Nephron progenitor cell (in vitro differentiated cells): ENCODE data around the gene KDM4B.

ENCODE experiments used
- DNase-seq: peaks from one replicate; pipeline ENCODE4 v3.0.0; 2021
- H3K27ac Mint-ChIP-seq: 2 replicates; pipeline ENCODE4 v1.8.0; 2021; ENCODE audit warnings: mild to moderate bottlenecking, moderate library complexity, mixed read lengths
- H3K27me3 Mint-ChIP-seq: 2 replicates; pipeline ENCODE4 v1.8.0; 2021; ENCODE audit warnings: mild to moderate bottlenecking, low read depth, mixed read lengths; ENCODE audit not compliant: poor library complexity
- H3K36me3 Mint-ChIP-seq: 2 replicates; pipeline ENCODE4 v1.8.0; 2021; ENCODE audit warnings: low read depth, mixed read lengths
- H3K4me1 Mint-ChIP-seq: 2 replicates; pipeline ENCODE4 v1.8.0; 2021; ENCODE audit warnings: mixed read lengths
- H3K4me3 Mint-ChIP-seq: 2 replicates; pipeline ENCODE4 v1.8.0; 2021; ENCODE audit warnings: mild to moderate bottlenecking, moderate library complexity, mixed read lengths
- H3K9me3 Mint-ChIP-seq: 2 replicates; pipeline ENCODE4 v1.8.0; 2021; ENCODE audit warnings: mild to moderate bottlenecking, moderate library complexity, mixed read lengths
- CTCF ChIP-seq: fragments of 200-600 bp; sonication (generic); IDR thresholded peaks from 2 replicates; pipeline ENCODE4 v1.5.0; 2021; ENCODE audit warnings: antibody characterized with exemption

The KDM4B gene

GRCh38 chr19:5022066-5022860 is 53.4 kb downstream of the KDM4B start:
- Mint-ChIP-seq H3K9me3 (no peaks in the 10 kb centered on the region), H3K27me3 (no peaks in the 10 kb centered on the region), H3K4me1 (peaks cover 14% of the 10 kb centered on the region), H3K36me3 (peaks cover 4% of the 10 kb centered on the region), H3K27ac (peak overlapping the region; percentile 94), H3K4me3 (no peak overlapping the region)
- TF ChIP-seq CTCF: no peak
- no peak for DNase-seq

- TF ChIP-seq CTCF: no peak
- no peak overlapping the region for H3K4me3 Mint-ChIP-seq
- peak overlapping the region; percentile 94 for H3K27ac Mint-ChIP-seq
- peaks cover 8% of the 10 kb centered on the region for H3K36me3 Mint-ChIP-seq
- H3K27me3 Mint-ChIP-seq: no peaks in the 10 kb centered on the region
- no peak for DNase-seq
- H3K4me1 Mint-ChIP-seq: peaks cover 14% of the 10 kb centered on the region
- no peaks in the 10 kb centered on the region for H3K9me3 Mint-ChIP-seq
These were observed 54.2 kb downstream of the KDM4B start for GRCh38 chr19:5023128-5023571.

GRCh38 chr19:5024282-5024681 is 55.4 kb downstream of the KDM4B start:
- no peak for TF ChIP-seq CTCF
- DNase-seq: no peak
- Mint-ChIP-seq H3K36me3 (peaks cover 18% of the 10 kb centered on the region), H3K4me3 (no peak overlapping the region), H3K9me3 (no peaks in the 10 kb centered on the region), H3K27ac (no peak overlapping the region), H3K27me3 (no peaks in the 10 kb centered on the region), H3K4me1 (peaks cover 14% of the 10 kb centered on the region)

- no peak for DNase-seq
- Mint-ChIP-seq H3K4me1 (peaks cover 14% of the 10 kb centered on the region), H3K4me3 (no peak overlapping the region), H3K9me3 (no peaks in the 10 kb centered on the region), H3K36me3 (peaks cover 20% of the 10 kb centered on the region), H3K27me3 (no peaks in the 10 kb centered on the region), H3K27ac (peak overlapping the region; percentile 59)
- TF ChIP-seq CTCF: no peak
These were observed 56.1 kb downstream of the KDM4B start for GRCh38 chr19:5025027-5025426.

- no peaks in the 10 kb centered on the region for H3K9me3 Mint-ChIP-seq
- no peaks in the 10 kb centered on the region for H3K27me3 Mint-ChIP-seq
- no peak for TF ChIP-seq CTCF
- peaks cover 25% of the 10 kb centered on the region for H3K4me1 Mint-ChIP-seq
- H3K27ac Mint-ChIP-seq: peak overlapping the region; percentile 57
- no peak overlapping the region for H3K4me3 Mint-ChIP-seq
- peaks cover 17% of the 10 kb centered on the region for H3K36me3 Mint-ChIP-seq
- no peak for DNase-seq
These were observed 57.9 kb downstream of the KDM4B start for GRCh38 chr19:5026706-5027273.
